ENCODE results near the gene H1-8. TPM values are rescaled to one million over a fixed set of nuclear protein-coding genes. Genes with fewer than 3 reads are reported as not detected.

Gene H1-8
- total RNA-seq, 1 donor from 2014 or later = not detected

DNA sequence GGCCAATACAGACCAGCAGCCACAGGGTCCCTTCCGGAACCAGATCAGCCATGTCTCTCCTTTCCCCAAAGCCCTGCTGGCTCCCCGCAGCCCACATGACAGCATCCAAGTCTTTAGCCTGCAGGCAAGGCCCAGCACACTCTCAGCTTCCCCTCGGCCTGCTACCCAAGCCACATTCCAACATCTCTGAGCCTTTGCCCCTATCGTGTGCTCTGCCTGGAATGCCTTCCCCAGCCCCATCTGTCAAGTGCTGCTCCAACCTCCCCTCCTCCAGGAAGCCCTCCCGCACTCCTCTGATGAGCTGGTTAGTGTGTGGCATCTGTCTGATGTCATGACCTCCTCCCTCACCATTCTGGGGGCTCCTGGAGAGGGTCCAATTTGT lies 55.0 kb downstream of the H1-8 start:
- intact Hi-C loops (cut with micrococcal nuclease) = no loop called here
- DNase-seq = no peak
- ATAC-seq = no peak

DNA sequence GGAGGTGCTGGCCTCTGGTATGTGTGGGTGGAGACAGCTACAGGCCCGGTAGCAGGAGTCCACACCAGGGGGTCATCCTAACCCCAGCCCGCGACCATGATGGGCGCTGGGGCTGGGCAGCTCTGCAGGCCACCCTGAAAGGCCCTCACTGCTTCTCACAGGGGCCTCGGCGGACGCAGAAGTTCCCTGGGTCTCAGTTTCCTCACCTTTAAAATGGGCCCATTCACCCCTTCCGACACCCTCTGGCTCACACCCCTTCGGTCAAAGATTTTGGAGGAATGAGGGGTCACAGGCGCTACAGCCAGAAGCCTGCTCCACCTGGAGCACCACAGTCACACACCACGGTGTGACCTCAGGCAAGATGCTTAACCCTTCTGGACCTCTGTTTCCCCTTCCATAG lies 55.5 kb downstream of the H1-8 start:
- intact Hi-C loops (cut with micrococcal nuclease) = no loop called here
- ATAC-seq (no peak), DNase-seq (no peak)

DNA sequence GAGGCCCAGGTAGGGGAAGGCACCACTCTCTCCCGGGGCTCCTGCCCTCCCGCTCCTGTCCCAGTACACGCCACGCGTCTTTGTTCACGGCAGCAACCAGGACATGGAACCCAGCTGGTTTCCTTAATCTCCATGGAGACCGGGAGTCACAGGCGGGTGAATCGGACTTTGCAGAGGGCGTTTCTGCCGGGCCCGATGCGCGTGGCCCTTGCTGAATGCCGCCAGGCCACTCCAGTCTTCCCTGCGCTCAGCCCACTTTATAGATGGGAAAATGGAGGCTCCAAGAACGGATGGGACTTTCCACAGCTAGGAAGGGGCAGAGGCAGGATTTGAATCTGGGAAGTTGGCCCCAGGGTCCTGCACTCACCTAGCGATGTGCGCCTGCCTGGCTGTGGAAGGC lies 56.1 kb downstream of the H1-8 start:
- DNase-seq = no peak
- intact Hi-C loops (cut with micrococcal nuclease) = no loop called here
- ATAC-seq = no peak

DNA sequence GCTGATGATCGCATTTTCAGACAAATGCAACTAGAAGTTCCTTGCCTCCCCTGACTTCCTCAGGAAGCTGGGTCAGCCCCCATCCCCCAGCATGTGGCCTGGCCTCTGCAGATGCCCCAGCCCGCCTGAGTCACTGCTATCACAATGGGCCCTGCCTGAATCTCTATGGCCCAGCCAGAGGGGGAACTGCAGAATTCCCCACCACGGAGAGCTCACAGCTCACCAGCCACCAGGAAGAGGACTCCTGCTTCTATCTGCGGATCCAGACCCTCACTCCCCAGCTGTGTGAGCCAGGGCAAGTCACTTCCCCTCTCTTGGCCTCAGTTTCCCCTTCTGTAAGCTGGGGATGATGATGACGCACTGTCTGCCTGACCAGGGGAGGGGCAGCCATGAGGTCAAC lies 56.6 kb downstream of the H1-8 start:
- peak; percentile 76 for DNase-seq
- intact Hi-C loops (cut with micrococcal nuclease) = no loop called here
- no peak for ATAC-seq

DNA sequence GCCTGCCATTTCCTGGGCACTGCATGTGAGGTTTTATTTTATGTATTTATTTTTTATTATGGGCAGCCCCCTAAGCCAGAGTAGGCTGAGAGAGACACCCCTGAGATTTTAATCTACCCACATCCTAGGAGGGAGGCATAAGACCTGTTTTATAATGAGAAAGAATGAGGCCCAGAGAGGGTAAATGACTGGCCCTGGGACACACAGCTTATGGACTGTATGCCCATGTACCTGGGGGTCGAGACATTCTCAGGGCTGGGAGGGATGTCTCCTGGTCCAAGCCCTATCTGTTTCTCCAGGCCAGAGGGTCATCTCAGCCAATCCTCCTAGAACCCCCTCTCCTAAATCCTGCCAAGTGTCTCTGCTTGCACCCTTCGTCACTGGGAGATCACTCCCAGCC lies 57.4 kb downstream of the H1-8 start:
- no peak for DNase-seq
- no peak for ATAC-seq
- intact Hi-C loops (cut with micrococcal nuclease) = no loop called here

Other genes with a start within 250 kb of the H1-8 start
- gene EFCAB12, start 114.5 kb upstream of the H1-8 start, total RNA-seq = not detected
- gene MBD4, start 103.2 kb upstream of the H1-8 start, total RNA-seq = 19.8 TPM
- gene IFT122, start 103.0 kb upstream of the H1-8 start, total RNA-seq = 16.8 TPM
- not detected for gene RHO, start 14.5 kb upstream of the H1-8 start, total RNA-seq
- gene PLXND1, start 63.5 kb downstream of the H1-8 start, total RNA-seq = 56.6 TPM